Activated T-cell treated with anti-CD3 and anti-CD28 coated beads, Interleukin-2, amount 50 U/mL, for 24 hours (primary cell): ENCODE results near the gene ADGB.
"Not testable (repeated sequence)": the region's sequence is repeated elsewhere in the genome, so short reads cannot be mapped to it uniquely, and the experiment has no call there.

Experiments
- DNase-seq: peaks from one replicate; pipeline ENCODE4 v3.0.0-alpha.2; 2020
- H3K27ac Mint-ChIP-seq: 2 replicates; pipeline ENCODE4 v1.8.0; 2020; ENCODE audit warnings: mild to moderate bottlenecking, mixed read lengths
- H3K27me3 Mint-ChIP-seq: 2 replicates; pipeline ENCODE4 v1.8.0; 2020; ENCODE audit warnings: mixed read lengths
- H3K36me3 Mint-ChIP-seq: 2 replicates; pipeline ENCODE4 v1.8.0; 2020; ENCODE audit warnings: low read depth, mixed read lengths
- H3K4me1 Mint-ChIP-seq: 2 replicates; pipeline ENCODE4 v1.8.0; 2020; ENCODE audit warnings: low read depth, mixed read lengths
- H3K4me3 Mint-ChIP-seq: 2 replicates; pipeline ENCODE4 v1.8.0; 2020; ENCODE audit warnings: mild to moderate bottlenecking, moderate library complexity, mixed read lengths
- H3K9me3 Mint-ChIP-seq: 2 replicates; pipeline ENCODE4 v1.8.0; 2020; ENCODE audit warnings: mixed read lengths

ADGB gene

DNA sequence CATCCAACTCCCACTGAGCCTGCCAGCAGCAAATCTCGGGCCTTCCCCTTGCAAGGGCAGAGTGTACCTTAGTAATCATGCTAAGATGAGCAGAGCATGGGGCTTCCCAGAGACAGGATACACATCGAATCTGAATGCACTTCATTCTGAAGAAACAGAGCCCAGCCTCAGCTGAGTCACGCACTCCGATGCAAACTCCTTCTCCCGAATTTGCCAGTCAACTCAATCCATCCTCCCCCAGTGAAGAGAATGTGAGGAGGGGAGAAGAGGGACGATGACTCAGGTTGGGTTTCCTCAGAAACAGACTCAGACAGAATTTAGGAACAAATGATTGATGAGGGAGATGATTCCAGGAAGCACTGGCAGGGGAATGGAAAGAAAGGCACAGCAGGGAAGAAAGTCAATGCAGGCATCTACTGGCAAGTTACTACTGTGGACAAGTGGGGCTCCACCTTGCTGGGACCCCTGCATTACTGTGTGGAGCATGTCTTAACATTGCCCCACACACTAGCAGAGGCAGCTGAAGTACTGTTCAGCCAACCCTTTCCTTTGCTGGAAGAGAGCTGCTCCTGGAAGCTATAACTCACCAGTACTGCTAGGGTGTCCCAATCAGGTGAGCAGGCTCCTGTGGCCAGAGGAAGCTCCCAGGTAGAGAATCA, 251.6 kb downstream of the ADGB start:
- no peak for DNase-seq
- peak overlapping the region; percentile 92 for H3K27ac Mint-ChIP-seq
- peaks cover 17% of the 10 kb centered on the region for H3K9me3 Mint-ChIP-seq

DNA sequence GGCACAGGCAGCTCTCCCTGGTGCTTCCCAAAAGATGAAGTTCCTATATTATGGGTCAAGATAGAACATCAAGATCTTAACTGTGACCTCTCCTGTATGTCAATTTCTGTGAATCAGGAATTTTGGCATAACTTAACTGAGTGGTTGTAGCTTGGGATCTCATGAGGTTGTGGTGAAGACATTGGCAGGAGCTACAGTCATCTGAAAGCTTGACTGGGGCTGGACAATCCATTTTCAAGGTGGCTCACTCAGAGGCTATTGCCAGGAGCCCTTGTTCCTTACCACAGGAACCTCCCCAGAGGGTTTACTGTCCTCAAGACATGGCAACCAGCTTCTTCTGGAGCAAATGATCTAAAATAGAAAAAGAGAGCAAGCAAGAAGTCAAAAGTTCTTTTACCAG, 252.2 kb downstream of the ADGB start:
- H3K9me3 Mint-ChIP-seq = peaks cover 12% of the 10 kb centered on the region
- H3K4me3 Mint-ChIP-seq = no peak overlapping the region
- peaks cover 10% of the 10 kb centered on the region for H3K27me3 Mint-ChIP-seq
- peaks cover 5% of the 10 kb centered on the region for H3K36me3 Mint-ChIP-seq
- H3K27ac Mint-ChIP-seq = peak overlapping the region; percentile 92
- no peak for DNase-seq
- H3K4me1 Mint-ChIP-seq = peaks cover 55% of the 10 kb centered on the region

More for the DNA sequence above, 251.6 kb downstream of the ADGB start:
- H3K36me3 Mint-ChIP-seq = peaks cover 5% of the 10 kb centered on the region
- H3K4me1 Mint-ChIP-seq = peaks cover 49% of the 10 kb centered on the region
- peaks cover 6% of the 10 kb centered on the region for H3K27me3 Mint-ChIP-seq
- peak overlapping the region; percentile 11 for H3K4me3 Mint-ChIP-seq

DNA sequence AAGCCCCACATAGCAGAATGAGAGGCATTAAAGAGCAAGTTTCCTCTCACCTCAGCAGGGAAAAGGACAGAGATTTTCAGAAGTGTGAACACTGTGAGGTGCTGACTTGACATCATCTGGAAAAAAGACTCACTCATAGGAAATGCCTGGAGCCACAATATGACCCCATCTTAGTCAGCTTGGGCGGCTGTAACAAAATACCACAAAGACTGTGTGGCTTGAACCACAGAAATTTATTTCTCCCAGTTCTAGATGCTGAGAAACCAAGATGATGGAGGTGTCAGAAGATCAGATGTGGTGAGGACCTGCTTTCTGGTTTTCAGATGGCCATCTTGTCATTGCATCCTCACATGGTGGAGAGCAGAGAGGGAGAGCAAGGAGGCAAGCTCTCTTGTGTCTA, 253.1 kb downstream of the ADGB start:
- Mint-ChIP-seq H3K27me3 (peaks cover 10% of the 10 kb centered on the region), H3K4me1 (peaks cover 63% of the 10 kb centered on the region), H3K4me3 (no peak overlapping the region), H3K36me3 (peaks cover 5% of the 10 kb centered on the region), H3K9me3 (peaks cover 8% of the 10 kb centered on the region), H3K27ac (peak overlapping the region; percentile 92)
- DNase-seq = no peak

DNA sequence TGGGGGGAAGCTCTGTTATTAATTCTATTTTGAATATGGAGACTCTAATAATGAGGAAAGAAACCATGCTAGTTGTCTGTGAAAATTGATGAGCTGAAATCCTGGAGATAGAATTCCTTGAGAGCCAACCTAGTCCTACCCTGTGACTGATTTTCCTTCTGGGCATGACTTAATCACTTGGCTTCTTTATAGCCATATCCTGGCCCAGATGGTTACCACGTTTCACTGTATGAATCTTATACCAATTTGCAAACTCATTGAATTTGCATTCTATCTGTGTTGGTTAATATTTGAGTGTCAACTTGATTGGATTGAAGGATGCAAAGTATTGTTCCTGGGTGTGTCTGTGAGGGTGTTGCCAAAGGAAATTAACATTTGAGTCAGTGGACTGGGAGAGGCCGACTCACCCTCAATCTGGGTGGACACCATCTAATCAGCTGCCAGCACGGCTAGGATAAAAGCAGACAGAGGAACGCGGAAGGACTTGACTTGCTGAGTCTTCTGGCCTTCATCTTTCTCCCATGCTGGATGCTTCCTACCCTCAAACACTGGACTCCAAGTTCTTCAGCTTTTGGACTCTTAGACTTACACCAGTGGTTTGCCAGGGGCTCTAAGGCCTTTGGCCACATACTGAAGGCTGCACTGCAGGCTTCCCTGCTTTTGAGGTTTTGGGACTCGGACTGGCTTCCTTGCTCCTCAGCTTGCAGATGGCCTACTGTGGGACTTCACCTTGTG, 255.9 kb downstream of the ADGB start:
- peaks cover 75% of the 10 kb centered on the region for H3K4me1 Mint-ChIP-seq
- not testable (repeated sequence) for H3K4me3 Mint-ChIP-seq, H3K27me3 Mint-ChIP-seq, DNase-seq, H3K9me3 Mint-ChIP-seq, H3K36me3 Mint-ChIP-seq
- peak overlapping the region; percentile 91 for H3K27ac Mint-ChIP-seq

DNA sequence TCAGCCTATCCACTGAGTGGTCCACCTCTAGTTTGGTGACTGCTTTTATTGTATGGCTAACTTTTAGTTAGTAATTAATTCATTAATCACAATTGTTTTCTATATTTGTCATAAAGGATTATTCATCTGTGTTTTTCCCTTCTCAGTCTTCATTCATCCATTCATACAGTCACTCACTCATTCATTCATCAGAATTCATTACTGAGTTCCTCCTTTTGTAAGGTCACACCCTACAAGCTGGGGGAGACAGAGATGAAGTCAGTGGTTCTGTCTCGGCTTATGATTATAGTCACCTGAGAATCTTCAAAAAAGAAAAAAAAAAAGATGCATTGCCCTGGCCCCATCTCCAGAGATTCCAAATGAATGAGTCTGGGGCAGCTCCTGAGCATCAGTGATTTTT, 257.1 kb downstream of the ADGB start:
- peak overlapping the region; percentile 91 for H3K27ac Mint-ChIP-seq
- peaks cover 63% of the 10 kb centered on the region for H3K4me1 Mint-ChIP-seq
- peak overlapping the region; percentile 18 for H3K4me3 Mint-ChIP-seq
- peaks cover 8% of the 10 kb centered on the region for H3K9me3 Mint-ChIP-seq
- H3K36me3 Mint-ChIP-seq = peaks cover 5% of the 10 kb centered on the region
- H3K27me3 Mint-ChIP-seq = peaks cover 7% of the 10 kb centered on the region
- DNase-seq = no peak

DNA sequence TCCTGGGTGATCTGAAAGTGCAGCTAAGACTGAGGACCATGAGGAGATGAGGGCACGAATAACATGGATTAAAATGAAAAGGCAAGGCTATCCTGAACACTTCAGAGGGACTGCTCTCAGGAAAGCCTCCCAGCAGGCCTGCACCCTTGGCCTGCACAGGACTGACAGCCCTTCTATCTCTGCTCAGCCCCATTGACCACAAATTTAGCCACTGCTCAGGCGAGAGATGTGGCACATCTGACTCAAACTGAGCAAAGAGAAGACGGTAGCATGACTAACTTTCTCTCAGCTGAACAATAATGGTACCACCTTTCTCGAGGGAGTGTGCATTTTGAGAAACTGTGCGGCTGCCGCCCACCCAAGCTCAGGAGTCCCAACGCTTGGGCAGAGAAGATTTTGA, 257.5 kb downstream of the ADGB start:
- Mint-ChIP-seq H3K4me1 (peaks cover 59% of the 10 kb centered on the region), H3K27me3 (peaks cover 7% of the 10 kb centered on the region), H3K36me3 (peaks cover 5% of the 10 kb centered on the region), H3K27ac (peak overlapping the region; percentile 91), H3K4me3 (peak overlapping the region; percentile 54), H3K9me3 (peaks cover 8% of the 10 kb centered on the region)
- no peak for DNase-seq

DNA sequence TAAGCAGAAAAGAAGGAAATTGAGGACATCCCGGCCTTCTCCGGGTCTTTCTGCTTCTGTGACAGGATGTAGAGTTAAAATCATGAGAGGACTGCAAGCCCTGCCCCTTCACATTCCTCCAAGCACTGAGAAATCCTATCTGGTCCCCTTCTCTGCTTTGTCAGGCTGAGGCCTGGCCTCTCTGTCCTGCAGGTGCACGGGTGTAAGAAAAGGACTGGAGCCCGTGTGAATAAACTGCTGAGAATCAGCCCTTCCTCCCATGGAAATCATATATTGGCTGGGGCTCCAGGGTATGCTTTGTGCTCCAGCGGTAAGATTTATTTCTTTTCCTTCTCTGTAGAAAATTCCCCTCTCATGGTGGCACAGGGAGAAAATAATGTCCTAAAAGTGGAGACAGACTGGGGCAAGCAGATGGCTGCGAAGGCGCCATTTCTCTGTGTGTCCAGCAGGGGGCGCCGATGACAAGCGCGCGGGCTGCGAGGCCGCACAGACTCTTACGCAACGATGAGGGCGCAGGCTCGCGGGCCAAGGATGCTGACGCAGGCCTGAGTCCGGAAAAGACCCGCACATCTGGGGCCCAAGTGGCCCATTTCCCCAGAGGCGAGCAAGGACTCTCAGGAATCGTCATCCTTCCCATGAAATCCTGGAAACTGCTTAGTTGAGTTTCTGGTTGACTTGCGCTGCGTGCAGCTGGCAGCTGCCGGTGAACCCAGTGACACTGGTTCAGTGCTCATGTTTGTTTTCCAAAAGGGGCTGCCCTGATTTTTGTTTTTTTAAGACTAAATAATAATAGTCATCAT, 258.6 kb downstream of the ADGB start:
- H3K36me3 Mint-ChIP-seq = peaks cover 4% of the 10 kb centered on the region
- H3K27me3 Mint-ChIP-seq = peaks cover 7% of the 10 kb centered on the region
- H3K27ac Mint-ChIP-seq = peak overlapping the region; percentile 76
- H3K4me3 Mint-ChIP-seq = peak overlapping the region; percentile 35
- H3K4me1 Mint-ChIP-seq = peaks cover 49% of the 10 kb centered on the region
- peaks cover 5% of the 10 kb centered on the region for H3K9me3 Mint-ChIP-seq
- peak; percentile 85 for DNase-seq

DNA sequence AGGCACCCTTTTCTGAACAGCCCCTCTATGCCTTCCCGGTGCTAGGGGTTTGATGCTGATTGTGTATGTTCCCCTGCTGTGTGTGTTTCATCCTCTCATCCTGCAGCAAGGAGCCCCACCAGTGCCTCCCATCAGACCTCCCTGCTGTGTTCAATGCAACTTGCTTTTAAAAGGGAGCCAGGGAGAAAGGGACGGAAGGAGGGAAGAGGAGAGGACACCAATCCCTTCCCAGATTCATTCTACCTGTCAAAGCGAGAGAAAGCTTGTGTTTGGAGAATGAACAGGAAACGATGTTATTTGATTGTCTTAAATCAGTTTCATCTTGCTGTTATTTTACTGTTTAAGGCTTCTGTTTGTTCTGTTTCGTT, 259.2 kb downstream of the ADGB start:
- no peak for DNase-seq
- H3K27me3 Mint-ChIP-seq = peaks cover 7% of the 10 kb centered on the region
- H3K4me1 Mint-ChIP-seq = peaks cover 43% of the 10 kb centered on the region
- H3K9me3 Mint-ChIP-seq = peaks cover under 1% of the 10 kb centered on the region
- H3K27ac Mint-ChIP-seq = peak overlapping the region; percentile 58
- H3K36me3 Mint-ChIP-seq = peaks cover under 1% of the 10 kb centered on the region
- H3K4me3 Mint-ChIP-seq = peak overlapping the region; percentile 36

DNA sequence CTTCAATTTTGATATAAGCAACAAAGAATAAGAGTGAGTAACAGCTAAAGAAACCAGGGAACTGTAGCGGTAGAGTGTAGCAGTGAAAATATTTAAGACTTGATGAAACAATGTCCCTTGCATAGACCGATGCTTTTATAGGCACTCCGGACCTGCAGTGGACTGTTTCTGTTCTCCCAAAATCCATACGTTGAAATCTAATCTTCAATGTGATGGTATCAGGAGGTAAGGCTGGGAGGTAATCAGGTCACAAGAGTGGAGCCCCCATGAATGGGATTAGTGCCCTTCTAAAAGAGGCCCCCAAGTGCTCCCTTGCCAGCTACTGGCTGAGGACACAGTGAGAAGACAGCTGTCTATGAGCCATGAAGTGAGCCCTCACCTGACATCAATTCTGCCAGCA, 260.4 kb downstream of the ADGB start:
- H3K27me3 Mint-ChIP-seq = peaks cover 7% of the 10 kb centered on the region
- no peak overlapping the region for H3K4me3 Mint-ChIP-seq
- H3K27ac Mint-ChIP-seq = no peak overlapping the region
- no peaks in the 10 kb centered on the region for H3K36me3 Mint-ChIP-seq
- no peaks in the 10 kb centered on the region for H3K9me3 Mint-ChIP-seq
- DNase-seq = no peak
- H3K4me1 Mint-ChIP-seq = peaks cover 36% of the 10 kb centered on the region

DNA sequence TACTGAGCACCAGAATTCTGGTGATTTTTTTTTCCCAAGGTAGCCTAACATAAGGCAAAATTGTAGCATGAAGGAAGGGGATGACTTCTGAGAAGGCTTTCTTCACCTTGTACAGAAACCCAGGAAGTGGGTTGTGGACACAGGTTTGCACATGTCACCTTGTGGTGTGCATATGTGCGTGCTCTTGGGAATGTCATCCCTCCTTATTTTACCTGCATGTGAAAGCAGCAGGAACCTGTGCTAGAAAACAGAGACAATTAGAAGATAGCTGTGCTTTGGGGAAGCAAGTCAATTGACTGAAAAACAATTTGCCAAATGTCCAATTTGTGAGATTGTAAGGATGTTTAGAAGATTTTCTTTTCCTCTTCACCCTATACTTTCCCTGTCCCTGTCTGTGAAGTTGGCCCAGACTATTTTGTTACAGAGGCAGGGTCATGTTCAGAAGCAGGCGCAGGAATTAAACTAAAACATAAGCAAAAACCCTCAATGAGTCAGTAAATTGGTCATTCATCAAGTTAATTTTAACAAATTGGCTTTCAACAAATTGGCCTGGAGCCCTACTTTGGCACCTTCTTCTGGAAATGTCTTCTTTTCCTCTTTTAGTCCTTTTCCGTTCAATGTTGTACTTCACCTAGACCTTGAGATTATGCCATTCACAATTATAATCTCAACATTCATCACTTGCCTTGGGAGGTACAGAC, 261.2 kb downstream of the ADGB start:
- Mint-ChIP-seq H3K36me3 (no peaks in the 10 kb centered on the region), H3K4me3 (no peak overlapping the region), H3K27me3 (peaks cover 7% of the 10 kb centered on the region), H3K9me3 (no peaks in the 10 kb centered on the region), H3K4me1 (peaks cover 30% of the 10 kb centered on the region), H3K27ac (no peak overlapping the region)
- no peak for DNase-seq

DNA sequence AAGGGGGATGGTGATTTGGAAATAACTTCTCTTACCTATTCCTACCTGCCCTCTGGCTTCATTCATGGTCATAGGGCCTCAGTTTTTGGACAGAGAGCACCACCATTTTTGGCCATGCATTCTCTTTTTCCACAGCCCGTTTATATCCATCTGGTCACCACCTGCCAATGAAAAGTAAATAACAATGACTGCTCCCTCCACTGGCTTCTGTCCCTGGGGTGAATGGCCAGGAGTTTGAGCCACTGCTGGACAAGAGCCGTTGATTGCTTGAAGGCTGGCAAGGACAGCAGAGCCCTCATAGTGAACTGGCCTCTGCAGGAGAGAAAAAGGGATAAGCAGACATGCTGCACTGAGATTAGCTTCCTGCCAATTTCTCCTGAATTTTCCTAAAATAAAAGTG, 261.8 kb downstream of the ADGB start:
- H3K9me3 Mint-ChIP-seq = no peaks in the 10 kb centered on the region
- H3K36me3 Mint-ChIP-seq = no peaks in the 10 kb centered on the region
- no peak for DNase-seq
- H3K4me3 Mint-ChIP-seq = no peak overlapping the region
- H3K27ac Mint-ChIP-seq = no peak overlapping the region
- H3K4me1 Mint-ChIP-seq = peaks cover 26% of the 10 kb centered on the region
- peaks cover 2% of the 10 kb centered on the region for H3K27me3 Mint-ChIP-seq

DNA sequence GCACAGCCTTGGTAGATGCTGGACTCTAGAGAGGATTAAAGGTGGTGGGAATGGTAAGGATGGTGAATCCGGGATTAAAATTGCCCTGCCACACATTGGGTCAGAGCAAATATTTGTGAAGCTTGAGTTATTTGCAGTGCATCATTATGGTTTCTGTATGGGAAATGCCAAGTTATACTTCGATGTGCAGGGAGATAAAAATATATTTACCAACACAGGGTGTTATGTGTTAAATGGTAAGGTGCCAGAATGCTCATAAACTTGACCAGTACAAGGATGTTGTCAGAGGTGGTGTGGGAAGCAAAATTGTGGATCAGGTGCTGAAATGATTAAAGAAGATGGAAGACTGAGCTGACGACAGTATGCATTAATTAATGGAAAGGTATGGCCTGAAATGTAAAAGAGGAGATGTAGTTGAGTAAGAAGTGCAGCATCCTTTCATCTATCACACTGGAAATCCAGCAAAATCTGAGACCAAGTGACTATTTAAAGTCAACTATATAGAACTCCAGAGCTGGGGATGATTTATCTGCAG, 262.3 kb downstream of the ADGB start:
- H3K36me3 Mint-ChIP-seq = no peaks in the 10 kb centered on the region
- no peaks in the 10 kb centered on the region for H3K27me3 Mint-ChIP-seq
- no peak overlapping the region for H3K27ac Mint-ChIP-seq
- no peaks in the 10 kb centered on the region for H3K9me3 Mint-ChIP-seq
- H3K4me1 Mint-ChIP-seq = peaks cover 20% of the 10 kb centered on the region
- no peak overlapping the region for H3K4me3 Mint-ChIP-seq
- no peak for DNase-seq

DNA sequence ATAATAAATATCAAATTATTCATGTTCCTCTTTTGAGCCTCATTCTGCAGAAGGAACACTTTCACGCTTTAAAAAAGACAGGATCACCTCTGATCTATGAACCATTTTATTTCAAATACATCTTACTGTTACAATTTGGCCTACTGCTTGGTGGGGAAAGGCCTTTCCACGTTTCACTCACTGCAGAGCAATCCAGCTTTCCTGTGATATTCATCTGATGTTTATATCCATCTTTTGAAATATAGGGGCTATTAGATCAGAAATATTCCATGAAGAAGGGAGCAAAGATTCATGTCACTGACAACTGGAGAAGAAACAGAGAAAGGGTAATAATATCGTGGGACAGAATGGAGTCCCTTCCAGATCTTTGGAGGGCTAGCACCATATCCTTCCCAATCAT, 262.9 kb downstream of the ADGB start:
- no peak for DNase-seq
- H3K27ac Mint-ChIP-seq = no peak overlapping the region
- H3K4me1 Mint-ChIP-seq = peaks cover 14% of the 10 kb centered on the region
- no peaks in the 10 kb centered on the region for H3K36me3 Mint-ChIP-seq
- no peaks in the 10 kb centered on the region for H3K27me3 Mint-ChIP-seq
- no peaks in the 10 kb centered on the region for H3K9me3 Mint-ChIP-seq
- no peak overlapping the region for H3K4me3 Mint-ChIP-seq

DNA sequence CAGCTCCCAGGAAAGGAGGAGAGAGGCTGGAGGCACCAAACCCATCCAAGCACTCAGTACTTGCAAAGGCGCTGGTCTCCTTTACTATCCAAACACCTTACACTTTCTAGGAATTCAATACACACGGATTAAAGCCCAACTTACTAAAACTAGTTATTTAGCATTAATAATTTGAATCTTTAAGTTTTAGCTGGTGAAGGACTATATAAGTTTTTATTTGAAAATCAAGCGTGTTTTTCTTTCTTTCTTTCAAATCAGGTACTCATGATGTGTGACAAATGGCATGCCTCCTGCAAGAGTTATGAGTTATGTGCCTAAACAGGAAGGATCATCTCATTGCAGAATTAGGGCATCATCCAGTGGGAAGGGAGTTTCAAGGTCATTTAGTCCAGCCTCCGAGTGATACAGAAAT, 263.7 kb downstream of the ADGB start:
- Mint-ChIP-seq H3K4me3 (no peak overlapping the region), H3K27ac (no peak overlapping the region), H3K27me3 (no peaks in the 10 kb centered on the region), H3K36me3 (no peaks in the 10 kb centered on the region), H3K9me3 (no peaks in the 10 kb centered on the region), H3K4me1 (peaks cover 8% of the 10 kb centered on the region)
- DNase-seq = no peak
